CD4-positive, alpha-beta T cell treated with Interleukin-12 subunit alpha and Interleukin-12 subunit beta, for 1 hour (primary cell): Measurements from ENCODE around the gene SPG7.

ENCODE experiments used
- DNase-seq: peaks from one replicate; pipeline ENCODE4 v3.0.0-alpha.2; 2020

The SPG7 gene

DNA sequence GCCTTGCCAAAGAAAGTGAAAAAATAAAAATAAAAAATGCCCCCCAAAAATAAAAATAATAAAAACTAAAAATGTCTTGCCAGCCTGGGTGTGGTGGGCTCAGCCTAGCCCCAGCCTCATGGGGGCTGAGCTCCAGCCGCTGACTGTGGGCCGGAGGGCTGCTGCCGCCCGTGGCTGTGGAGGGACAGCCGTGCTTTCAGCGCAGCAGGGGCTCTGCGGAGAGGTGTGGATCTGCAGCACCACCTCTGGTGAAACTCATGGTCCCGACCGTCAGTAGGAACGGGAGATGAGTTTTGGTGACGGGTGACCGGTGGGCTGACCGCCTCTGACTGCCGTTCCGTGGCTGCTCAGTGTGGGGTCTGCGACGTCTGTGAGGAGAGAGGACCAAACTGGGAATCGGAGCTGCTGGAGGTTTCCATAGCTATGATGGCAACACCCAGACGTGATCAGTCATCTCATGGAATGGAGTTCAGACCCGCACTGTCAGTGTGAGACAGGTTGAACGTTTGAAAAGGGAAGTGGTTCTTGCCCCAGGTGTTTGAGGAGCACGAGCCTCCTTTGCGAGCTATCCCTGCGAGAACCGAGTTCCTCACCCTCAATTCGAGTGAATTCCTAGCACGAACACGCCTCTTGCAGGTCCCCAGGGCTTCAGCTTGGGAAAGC lies 40.3 kb downstream of the SPG7 start:
- DNase-seq = no peak

- peak; percentile 26 for DNase-seq
Measured at GRCh38 chr16:89549007-89549700, 41.0 kb downstream of the SPG7 start.

GRCh38 chr16:89550421-89551007 lies 42.3 kb downstream of the SPG7 start:
- no peak for DNase-seq

DNA sequence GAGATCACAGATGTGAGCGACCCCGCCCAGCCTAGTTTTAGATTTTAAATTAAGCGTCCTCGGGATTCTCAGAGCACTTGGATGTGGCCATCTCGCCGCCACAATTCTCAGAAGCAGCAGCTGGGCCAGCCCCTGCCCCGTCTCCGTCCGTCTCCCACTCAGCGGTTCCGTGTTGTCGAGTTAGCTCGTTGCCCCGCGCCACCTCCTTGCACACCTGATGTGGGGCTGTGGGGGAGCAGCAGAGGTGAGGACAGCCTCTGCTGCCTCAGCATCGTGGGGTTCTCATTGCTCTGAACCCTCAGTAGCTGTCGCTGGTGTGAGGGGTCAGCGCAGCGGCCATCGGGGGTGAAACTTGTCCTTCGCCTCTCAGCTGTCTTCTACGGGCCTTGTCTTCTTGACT lies 44.1 kb downstream of the SPG7 start:
- no peak for DNase-seq

GRCh38 chr16:89552913-89553312 lies 44.7 kb downstream of the SPG7 start:
- DNase-seq = no peak

DNA sequence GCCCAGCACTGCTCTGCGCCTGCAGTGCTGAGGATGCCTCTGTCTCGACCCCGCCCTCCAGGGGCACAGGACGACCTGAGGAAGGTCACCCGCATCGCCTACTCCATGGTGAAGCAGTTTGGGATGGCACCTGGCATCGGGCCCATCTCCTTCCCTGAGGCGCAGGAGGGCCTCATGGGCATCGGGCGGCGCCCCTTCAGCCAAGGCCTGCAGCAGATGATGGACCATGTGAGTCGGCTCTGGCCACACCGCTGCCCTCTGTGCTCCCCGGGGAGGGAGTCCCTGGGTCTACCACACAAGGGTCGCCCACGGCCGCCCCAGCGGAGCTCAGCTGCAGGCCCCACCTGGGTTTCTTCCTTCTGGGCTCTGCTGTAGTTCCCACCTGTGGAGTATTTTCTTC lies 45.5 kb downstream of the SPG7 start:
- no peak for DNase-seq

DNA sequence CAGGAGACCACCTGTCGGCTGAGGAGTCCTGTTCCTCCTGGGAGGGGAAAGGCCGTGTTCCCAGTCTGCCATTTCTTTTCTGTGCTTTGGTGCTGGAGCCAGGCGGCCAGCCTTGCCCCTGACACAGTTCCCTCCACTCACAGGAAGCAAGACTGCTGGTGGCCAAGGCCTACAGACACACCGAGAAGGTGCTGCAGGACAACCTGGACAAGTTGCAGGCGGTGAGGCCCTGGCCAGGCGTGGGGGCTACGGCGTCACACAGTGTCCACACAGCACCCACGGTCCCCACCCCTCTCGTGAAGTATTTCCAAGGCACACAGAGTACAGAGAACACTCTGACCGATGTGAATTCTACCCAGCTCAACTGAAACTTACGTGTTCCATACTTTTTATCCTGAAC lies 46.1 kb downstream of the SPG7 start:
- no peak for DNase-seq

- no peak for DNase-seq
Measured at GRCh38 chr16:89555265-89555664, 47.1 kb downstream of the SPG7 start.

- no peak for DNase-seq
Measured at GRCh38 chr16:89555780-89556179, 47.6 kb downstream of the SPG7 start.

DNA sequence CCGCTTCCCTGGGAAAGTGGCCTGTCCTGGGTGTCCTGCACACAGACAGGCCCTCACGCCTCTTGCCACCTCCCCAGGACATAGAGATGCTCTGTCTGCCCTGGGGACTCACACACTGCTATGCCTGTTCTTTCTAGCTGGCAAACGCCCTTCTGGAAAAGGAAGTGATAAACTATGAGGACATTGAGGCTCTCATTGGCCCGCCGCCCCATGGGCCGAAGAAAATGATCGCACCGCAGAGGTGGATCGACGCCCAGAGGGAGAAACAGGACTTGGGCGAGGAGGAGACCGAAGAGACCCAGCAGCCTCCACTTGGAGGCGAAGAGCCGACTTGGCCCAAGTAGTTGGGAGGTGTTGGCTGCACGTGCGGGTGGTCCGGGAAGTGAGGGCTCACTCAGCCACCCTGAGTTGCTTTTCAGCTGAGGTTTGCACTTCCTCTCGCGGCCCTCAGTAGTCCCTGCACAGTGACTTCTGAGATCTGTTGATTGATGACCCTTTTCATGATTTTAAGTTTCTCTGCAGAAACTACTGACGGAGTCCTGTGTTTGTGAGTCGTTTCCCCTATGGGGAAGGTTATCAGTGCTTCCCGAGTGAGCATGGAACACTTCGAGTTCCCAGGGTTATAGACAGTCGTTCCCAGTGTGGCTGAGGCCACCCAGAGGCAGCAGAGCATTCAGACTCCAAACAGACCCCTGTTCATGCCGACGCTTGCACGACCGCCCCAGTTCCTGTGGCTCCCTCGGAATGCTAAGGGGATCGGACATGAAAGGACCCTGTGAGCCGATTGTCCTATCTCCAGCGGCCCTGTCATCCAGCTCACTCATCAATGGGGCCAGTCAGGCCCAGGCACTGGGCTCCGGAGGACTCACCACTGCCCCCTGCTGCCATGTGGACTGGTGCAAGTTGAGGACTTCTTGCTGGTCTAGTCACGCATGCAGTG lies 48.8 kb downstream of the SPG7 start:
- DNase-seq = peak; percentile 82

GRCh38 chr16:89557690-89558490 lies 49.7 kb downstream of the SPG7 start:
- DNase-seq = no peak

GRCh38 chr16:89560378-89561141 lies 52.4 kb downstream of the SPG7 start, which contains the start of gene RPL13:
RPL13 (plus strand) TSS chr16:89560682; CDS start chr16:89560960, 278 bp downstream.
- DNase-seq = peak; percentile 95

- peak; percentile 10 for DNase-seq
Measured at GRCh38 chr16:89561142-89561883, 53.1 kb downstream of the SPG7 start.

GRCh38 chr16:89561884-89562599 lies 53.8 kb downstream of the SPG7 start:
- DNase-seq = peak; percentile 16

GRCh38 chr16:89562939-89563338 lies 54.7 kb downstream of the SPG7 start:
- DNase-seq = no peak

GRCh38 chr16:89563639-89564392 lies 55.6 kb downstream of the SPG7 start:
- DNase-seq = peak; percentile 13

GRCh38 chr16:89564476-89565255 lies 56.5 kb downstream of the SPG7 start:
- DNase-seq = no peak

DNA sequence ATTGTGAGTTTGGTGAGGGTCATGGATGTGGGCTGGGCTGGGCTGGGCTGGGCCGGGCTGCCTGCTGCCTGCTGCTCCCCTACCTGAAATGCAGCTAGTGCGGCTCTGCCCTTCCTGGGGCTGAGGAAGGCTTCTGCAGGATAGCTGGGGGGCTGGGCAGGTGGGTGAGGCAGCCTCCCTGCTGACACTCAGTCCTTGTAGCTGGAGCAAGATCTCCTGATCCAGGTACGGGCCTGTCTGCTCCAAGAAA lies 57.0 kb downstream of the SPG7 start:
- DNase-seq = no peak
